Activated naive CD4-positive, alpha-beta T cell (primary cell): ENCODE data around the gene PRKCQ.

Experiments
- DNase-seq, 4 experiments: peaks; one replicate each; lab custom pipeline; 2025; lab: John Stamatoyannopoulos, UW

Gene PRKCQ

DNA sequence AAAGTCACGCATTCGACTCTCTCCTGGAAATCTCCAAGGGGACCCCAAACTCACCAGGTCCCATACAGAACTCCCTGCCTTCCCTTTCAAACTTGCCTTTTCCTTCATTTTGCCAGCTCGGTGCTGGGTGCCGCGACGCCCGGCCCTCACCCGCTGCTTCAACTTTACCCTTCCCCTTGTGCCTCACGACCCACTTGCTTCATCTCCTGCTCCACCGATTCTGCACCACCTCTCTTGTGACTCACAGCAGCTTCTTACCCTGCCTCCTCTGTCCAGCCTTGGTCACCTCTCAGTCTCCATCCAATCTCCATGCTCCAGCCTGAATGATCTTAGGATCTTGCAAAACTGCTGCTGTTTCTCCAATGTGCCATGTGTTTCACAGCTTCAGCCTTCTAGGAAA is 59.9 kb downstream of the PRKCQ start:
- DNase-seq: no peak

DNA sequence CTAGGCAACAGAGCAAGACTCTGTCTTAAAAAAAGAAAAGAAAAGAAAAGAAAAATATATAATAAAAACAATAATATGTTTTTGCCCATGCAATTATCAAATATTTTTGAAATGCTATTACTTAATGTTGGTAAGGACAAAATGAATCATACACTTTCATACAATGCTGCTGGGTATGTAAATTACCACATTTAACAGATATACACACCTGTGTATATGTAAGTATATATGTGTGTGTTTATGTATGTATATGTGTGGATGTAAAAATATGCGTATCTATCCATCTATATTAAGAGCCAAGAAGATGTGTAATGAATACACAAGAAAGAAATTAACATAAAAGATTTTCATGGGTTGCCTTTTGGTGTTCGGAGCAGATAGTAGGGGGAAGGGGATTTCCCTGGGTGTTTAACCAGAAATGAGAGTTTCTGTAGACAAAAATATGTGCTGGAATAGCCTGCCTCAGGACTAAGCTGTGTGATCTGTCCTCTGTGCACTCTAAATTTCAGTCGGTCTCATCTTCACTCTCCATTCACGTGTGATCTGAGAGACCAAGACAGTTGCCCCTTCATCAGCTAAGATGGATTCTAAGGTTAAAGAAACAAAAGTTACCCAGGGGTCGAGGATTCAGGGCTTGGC is 61.2 kb downstream of the PRKCQ start:
- no peak for DNase-seq

DNA sequence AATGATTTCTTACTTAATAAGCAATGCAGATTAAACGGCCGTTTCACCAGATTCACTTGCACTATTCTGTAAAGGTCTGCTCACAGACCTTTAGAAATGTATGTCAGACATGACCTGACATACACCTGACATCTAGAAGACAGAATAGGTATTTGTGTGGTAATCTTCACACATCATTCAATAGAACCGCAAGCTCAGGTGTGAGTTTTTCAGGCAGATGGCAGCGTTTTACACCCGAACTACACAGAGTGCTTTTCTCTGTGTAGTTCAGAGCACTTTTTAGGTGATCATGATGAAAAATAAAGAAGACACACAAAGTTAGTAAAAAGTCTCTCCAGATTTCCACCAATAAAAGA is 63.2 kb downstream of the PRKCQ start:
- no peak for DNase-seq

DNA sequence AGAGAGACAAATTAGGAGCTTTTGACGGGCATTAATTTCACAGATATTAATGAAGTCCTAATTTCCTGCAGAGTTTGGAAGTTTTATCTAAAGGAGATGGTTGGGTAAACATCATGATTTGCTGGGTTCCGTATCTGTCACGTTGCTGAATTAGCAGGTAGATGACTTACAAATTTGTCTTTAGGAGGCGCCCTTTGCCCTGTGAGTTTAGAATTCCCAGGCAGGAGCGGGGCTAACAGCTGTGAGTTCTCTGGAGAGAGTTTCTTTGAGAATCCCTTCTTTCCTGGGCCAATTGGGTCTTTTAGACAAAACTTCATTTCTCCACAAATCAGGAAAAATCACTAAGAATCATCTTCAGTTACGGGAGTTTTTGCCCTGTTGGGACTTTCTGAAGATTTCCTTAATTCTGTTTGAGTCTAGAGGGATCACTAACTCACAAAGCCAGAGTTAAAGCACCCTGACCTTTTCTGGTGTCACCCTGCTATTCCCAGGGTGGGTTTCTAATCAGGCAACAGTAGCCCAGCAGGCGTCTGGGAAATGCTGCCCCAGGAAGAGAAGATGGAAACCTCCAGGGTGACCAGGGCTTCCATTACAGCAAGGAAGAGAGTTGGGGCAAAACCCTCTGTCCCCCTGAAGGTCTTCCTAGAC is 63.7 kb downstream of the PRKCQ start:
- DNase-seq: no peak

DNA sequence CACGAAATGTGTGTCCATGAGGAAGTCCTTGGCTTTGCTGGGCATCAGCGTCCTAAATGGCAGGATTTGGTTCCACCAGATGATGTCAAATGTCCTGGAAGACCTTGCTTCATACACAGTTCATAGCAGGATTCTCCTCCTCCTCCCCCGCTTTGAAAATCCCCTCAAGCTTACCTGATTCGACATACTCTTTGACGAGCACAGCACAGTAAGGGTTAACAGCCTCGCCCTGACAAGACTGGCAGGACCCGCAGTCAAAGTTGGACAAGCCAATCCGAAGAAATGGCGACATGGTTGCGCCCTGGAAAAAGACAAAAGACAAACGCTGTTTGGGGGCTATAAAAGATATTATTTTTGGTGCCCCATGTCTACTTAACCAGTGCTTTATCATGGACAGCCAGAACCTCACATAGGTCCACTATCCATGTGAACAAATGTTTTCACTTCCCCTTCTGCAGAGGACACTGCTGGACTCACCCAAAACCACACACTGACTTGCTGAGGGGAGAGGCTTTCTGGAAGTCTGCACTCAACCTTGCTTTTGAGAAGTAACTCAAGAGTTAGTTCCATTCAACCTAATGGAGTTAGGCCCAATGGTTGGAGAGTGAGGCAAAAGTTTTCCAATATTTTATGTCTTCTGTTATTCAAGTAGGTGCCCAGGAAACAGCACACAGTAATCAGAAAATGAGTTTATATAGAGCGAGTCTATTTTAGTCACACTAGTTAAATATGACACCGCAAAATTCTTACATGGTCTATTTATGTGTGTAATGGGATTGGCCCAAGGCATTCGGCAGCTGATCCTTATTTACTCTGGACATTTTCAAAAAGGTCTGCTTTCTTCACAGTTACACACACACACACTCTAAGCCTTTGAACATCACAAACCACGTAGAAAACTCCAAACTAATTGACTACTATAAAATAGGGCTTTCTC is 65.0 kb downstream of the PRKCQ start:
- DNase-seq: no peak

DNA sequence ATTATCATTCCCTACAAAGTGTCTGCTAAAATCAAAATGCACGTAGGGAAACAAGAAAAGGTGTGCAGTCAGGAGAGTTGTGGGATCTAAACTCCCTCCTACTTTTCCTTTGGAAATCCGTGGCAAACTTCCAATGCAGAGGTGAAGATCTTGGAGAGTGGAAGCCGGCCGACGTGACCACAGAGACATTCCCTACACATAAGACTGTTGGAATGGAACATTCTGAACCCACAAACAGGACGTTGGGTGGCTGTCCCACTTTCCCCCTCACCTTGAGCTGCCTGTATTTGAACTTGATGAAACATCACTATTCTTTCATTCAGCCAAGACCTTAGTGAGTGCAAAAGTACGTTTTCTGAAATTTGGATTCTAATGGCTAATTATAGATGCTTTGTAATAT is 65.9 kb downstream of the PRKCQ start:
- DNase-seq: no peak

DNA sequence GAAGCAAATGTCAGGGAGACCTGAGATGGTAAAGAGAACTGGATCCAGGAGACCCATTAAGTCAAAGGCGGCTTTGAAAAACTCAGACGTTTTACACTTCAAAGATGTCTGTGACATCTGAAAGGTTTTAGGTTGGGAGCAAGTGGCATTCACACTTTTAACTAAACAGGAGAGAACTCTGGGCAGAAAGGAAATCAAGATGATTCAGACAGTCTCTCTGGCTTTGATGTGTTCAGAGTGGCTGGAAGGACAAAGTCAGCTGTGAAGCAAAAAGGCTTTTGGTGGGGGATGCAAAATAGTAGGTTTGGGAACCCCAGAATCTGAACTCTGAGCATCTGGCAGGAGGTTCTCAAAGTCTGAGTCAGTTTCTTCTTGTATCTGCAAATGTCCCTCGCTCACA is 66.6 kb downstream of the PRKCQ start:
- DNase-seq: no peak

DNA sequence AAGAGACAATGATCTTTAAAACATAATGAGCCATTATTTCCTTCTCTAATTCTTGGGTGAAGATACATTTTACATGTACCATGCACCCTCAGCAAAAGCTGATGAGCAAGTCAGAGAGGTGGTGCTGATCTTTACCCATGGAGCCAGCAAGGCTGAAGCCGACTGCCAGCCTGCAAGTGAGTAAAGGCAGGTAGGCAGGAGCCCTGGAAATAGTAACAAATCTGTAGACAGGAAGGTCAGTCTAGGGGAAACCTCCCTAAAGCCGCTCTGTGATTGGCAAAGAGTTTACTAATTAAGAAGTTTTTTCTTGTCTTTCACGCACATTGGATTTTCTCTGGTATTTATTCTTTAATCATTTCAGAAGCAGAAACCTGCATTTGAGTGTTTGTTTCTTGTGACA is 67.9 kb downstream of the PRKCQ start:
- DNase-seq: no peak

DNA sequence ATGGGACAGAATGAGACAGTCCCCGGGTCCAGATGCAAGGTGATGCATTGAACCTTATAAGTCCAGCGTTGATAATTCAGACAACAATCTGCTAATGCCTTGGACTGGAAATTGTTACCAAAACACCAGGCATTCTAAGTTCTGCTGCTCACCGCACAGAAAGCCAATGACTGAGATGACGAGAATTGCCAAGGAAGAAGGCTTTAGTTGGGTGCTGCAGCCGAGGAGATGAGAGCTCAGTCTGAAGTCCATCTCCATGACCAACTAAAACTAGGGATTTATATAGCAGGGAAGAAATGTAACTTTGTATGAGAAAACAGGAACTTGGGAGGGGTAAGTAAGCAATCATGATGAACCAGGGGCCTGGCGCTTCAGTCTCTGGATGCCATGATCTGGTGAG is 68.7 kb downstream of the PRKCQ start:
- DNase-seq: no peak

DNA sequence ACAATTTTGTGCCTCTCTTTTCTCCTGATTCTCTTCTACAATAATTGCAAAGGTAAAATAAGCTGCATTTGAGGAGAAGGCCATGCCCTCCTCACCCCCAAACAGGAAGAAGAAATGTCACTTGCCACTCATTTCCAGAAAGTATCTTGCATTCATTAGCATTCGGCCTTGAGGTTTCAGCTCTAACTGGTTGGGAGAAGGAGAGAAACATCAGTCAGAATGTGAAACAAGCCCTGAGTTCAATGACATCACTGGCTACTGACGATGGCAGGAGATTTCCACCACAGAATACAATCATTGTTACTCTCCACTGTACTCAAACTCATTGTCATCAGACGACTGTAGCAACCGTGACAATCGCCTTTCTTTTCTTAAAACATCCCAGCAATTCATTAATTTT is 72.8 kb downstream of the PRKCQ start:
- no peak for DNase-seq

DNA sequence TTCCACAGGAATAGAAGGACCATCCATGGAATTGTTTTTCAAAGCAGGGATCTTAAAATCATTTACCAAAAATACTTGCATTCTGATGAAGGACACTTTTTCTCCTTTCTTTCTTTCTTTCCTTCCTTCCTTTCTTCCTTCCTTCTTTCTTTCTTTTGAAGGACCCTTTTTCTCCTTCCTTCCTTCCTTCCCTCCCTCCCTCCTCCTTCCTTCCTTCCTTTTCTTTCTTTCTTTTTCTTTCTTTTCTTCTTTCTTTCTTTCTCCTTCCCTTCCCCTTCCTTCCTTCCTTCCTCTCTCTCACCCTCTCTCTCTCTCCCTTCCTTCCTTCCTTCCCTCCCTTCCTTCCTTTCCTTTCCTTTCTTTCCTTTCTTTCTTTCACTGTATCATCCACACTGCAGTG is 74.8 kb downstream of the PRKCQ start:
- DNase-seq: no peak

DNA sequence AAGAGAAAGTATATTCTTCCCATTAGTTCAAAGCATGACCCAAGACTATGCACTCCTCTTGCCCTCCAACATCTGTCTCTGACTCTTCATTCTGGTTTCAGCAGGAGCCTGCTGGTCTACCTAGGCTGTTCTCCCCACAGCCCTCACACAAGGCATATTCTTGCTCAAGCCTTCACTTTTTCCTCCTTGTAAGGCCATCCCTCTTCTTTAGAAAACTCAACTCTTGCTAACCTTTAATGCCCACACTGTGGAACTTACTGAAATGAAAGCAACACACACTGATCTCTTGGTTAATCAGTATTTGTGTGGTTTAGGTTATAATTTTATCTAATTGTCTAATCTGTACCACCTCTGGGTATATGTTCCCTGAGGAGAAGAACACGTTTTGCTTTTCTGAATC is 75.8 kb downstream of the PRKCQ start:
- DNase-seq: no peak

DNA sequence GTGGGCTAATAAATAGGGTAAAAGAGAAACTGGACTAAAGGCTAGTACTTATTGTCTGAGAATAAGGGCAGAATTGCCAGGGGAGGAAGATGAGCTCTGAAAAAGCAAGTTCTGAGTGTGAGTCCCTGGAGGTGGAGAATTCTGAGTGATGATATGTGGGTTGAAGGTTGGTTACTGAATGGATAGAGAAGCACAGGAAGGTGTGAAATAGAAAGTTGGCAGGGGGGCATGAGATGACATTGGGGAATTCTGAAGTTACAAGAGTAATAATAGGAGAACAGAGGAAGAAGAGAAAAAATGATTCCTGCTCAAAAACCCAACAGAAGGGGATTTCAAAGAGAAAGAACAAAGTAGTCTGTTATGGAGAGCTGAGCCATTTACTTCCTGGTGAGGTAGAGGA is 76.9 kb downstream of the PRKCQ start:
- DNase-seq: no peak

DNA sequence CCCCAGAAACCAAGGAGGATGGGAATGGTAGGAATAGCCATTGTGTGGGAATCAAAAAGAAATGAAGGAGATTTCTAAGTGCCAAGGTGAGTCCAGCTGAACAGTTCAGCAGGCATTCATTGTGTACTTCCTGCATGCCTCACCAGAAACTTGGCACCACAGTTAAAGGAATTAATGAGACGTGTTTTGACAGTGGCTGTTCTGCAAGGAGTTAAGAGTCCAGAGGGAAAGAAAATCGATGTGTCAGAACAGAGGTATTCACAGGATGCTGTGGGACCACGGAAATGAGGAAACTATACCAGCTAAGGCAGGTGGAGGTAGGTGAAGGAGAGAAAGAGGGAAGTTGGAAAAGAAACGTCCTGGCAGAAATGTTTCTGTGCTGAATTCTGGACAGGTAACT is 78.1 kb downstream of the PRKCQ start:
- DNase-seq: no peak

DNA sequence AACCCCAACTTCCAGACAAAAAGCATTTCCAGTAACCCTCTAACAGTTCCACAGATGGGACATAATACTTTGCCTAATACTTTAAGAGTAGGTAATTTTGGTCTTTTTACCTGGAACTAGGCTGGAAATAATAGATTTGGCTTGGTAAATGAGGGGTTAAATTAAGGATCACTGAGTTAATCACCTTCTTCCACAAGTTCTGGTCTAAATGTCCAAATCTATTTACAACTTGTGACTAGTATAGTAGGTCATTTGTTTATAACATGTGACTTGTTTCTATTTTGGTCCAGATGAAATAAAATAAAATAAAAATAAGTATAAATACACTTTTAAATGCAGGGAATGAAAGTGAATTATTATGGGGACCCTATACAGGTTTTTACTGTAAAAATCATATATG is 80.1 kb downstream of the PRKCQ start:
- DNase-seq: no peak

DNA sequence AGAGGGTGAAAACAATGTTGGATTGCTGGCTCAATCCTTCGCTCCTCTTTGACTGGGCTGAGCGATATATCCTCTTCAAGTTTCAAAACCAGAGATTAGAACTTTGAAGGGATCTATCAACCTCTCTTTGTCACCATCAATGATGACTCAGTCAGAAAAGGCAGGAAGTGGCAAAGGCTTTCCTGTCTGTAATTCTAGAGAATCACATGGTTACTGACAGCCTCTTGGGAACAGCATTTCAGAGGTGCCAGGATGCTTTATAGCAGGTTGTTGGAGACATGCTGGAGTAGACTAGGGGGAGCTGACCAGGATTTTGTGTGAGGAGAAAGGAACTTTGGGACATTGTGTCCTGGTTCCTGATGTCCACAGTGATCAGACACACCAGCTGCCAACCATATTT is 81.3 kb downstream of the PRKCQ start:
- no peak for DNase-seq

DNA sequence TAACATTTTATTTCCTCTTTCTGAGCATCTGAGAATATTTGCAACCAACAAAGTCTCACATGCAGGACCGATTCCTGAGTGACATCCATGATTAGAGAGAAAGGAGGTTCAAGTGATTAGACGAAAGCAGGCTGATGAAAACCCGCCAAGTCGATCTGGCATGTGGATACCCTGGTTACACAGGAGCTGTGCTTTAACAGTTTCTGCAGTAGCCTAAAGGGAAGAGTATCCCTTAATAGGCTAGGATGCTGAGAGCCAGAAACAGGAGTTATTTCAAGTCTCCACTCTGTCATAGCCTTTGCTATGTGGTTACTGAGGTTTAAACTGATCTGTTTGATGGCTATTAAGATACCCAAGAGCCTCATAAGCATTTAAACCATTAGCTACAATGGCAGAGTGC is 82.5 kb downstream of the PRKCQ start:
- no peak for DNase-seq

DNA sequence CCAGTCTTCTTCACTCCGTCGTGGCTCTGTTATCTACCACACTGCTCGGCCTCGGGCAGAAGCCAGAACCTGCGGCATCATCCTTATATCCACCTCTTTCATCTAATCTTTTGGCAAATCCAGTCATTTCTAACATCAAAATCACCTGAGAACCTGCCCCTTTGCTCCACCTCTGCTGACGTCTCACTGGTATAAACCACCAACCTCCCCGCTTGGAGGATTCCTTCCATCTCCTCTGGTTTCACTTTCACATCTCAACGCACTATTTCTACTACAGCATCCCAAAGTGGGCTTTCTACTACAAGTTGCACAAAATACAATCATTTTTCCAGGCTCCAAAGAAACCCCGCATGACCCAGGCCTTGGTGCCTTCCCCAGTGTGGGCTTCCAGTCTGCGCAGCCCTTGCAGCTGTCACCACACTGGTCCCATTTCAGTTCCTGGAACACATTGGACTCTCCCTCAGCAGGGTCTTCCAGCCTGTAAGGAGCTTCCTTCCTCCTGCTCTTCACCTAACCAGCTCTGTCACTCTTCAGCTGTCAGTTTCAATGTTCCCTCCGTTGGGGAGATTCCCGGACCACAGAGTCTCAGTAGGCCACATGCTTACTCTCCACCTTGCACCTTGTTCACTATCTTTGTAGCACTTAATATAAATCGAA is 85.0 kb downstream of the PRKCQ start:
- peak in 1 of 4 experiments; percentile 19 for DNase-seq

DNA sequence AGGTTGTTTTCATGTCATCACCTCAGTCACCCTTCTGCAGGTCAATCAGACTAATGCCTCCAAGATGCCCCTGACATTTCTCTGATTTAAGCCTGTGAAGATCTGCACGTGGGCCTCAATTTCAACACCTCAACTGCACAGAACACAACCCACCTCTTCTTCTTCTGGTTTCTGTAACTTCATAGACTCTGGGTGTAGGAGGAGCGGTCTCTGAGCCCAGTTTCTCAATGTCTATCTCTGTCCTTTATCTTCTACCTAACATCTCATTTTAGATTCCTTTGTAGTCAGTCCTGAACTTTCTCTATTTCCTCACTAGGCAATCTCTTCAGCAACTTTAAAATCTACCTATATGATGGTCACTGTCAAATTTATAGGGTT is 85.6 kb downstream of the PRKCQ start:
- no peak for DNase-seq

DNA sequence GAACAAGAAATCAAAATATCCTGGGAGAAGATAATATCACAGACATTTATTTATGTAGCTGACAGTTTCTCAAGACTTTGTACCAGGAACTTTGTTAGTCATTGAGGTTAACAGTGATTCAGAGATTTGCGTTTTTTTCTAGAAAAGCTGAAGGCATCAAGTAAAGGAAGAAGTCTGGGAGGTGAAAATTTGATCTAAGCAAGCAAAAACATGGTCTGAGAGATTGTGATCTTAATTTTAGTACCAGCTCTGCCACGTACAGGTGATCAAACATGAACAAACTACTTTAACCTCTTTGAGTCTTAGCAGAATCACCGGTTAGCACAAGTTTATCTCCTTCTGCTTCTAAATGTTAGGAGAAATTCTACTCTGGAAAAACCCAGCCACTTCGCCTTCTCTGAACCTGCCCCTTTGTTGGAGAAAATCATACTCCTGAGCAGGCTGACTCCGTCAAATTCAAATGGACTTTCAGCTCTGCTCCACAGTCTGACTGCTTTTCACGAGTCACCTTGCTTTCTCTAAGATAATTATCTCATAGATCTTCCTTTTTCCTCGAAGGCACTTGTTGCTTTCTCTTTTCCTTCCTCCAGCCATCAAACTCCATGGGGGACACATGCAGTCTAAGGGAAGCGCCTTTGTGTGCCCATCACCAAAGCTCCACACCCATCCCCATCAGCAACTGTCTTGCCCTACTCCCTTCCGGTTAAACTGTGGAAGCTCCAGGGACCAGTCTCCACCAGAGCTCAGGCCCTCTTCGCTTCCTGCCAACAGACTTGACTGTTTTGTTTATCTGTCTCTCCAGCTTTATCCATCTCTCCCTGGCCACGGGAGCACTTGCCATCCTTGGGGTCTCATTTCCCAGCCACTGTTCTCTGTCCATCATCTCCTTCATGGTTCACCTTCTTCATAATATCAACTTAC is 86.3 kb downstream of the PRKCQ start:
- DNase-seq: no peak

DNA sequence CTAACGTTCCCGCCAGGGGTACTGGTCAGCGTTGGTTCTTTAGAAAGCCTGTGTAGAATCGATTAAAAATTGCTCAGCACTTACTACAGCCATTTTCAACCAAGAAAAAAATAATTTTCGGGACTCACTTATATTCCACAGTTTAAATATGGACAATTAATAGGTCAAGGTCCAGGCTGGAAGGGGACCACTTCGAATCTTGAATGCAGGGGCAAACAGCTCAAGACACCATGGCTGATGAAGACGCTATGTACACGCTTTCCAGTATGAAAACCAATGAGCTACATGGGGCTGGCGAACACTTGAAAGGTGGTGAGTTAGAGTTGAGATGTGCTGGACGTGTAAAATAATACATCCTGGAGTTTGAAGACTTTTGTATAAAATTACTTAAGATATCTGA is 87.2 kb downstream of the PRKCQ start:
- DNase-seq: no peak
